GF-D8 (cell line): ENCODE results near the gene DUS1L.
A peak's percentile ranks its signal among the peaks of the same experiment; 100 is the strongest.

Experiments
- DNase-seq: peaks from one replicate; lab custom pipeline; 2025; lab: John Stamatoyannopoulos, UW

The DUS1L gene

DNA sequence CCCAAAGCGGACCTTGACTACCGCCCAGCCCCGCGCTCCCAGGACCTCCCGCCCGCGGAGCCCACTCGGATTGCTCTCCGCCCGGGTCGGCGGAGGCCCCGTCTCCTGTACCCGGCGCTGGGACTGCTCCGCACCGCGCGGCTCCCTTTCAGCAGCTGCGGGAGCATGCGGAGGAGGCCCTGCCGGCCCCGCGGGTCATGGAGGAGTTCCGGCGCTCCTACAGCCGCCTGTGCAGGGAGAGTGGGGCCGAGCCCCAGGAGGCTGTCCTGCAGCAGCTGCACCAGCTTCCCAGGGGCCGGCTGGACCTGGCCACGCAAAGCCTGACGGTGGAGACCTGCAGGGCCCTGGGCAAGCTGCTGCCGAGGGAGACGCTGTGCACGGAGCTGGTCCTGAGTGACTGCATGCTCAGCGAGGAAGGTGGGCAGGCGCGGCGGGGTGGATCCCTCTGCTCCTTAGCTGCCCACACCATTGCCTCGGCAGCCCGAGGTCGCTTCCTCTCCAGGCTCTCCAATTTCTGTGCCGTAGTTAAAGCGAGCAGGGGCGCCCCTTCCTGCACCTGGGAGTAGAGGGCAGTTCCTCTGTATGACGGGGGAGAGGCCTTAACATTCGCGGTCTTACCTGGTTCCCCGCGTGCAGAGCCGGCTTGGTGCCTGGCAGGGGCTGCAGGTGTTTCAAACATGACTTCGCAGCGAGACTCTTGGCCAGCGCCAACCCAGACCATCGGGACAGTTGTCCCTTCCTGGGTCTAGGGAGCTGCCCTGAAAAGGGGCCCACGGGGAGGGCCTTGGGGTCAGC, 42.0 kb downstream of the DUS1L start:
- DNase-seq: peak; percentile 2

DNA sequence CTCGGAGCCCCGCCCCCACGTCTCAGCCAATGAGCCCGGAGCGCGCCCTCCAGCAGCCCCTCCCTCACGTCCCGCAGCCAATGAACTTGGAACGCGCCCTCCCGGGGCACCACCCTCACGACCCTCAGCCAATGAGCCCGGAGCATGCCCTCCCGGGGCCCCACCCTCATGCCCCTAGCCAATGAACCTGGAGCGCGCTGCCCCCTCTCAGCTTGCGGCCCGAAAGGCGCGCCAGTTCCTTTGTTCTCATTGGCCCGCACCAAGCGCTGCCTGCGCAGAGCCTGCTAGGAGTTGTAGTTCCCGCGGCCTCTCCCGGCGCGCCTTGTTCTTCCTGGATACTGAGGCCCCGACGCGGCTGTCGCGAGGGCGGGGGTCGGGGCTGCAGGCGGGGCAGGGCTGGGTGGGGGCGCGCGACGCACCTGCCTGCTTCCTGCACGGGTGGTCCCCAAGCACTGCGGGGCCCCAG, 42.6 kb downstream of the DUS1L start, which contains the start of gene LRRC45:
TSS of gene LRRC45 (plus strand) at position 325 of the 466 bp plus-strand sequence. CDS start 339 bp downstream, outside the sequence.
- DNase-seq: peak; percentile 98

DNA sequence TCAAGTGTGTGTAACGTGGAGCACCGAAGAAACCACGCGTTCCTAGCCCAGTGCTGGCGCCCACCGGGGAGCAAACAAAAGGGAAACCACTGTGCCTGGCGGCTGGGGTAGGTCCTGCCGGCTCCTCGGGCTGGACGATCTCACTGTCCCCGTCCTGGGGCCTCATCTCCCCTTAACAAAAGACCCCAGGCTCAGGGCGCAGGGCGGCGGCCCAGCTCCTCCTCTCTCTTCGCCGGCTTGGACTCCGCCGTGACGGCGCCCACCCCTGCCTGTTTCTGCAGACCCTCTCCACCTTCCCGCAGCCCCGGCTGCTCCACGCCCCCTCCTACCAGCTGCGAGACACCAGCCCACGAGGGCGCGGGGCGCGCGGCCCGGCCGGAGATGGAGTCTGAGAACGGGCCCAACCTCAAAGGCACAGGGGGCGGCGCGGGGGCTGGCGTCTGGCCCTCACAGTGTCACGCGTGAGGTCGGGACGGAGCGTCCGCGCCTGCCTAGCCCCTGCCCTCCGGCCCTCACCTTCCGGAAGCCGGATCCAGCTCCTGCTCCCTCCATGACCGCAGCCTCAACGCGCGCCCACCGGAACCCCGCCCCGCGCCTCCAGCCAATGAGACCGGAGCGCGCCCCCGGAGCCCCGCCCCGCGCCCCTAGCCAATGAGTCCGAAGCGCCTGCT, 43.2 kb downstream of the DUS1L start, which contains the start of gene CENPX:
TSS of gene CENPX (minus strand) at position 569 of the 671 bp plus-strand sequence. CDS start at position 552, 17 bp downstream.
- DNase-seq: no peak

DNA sequence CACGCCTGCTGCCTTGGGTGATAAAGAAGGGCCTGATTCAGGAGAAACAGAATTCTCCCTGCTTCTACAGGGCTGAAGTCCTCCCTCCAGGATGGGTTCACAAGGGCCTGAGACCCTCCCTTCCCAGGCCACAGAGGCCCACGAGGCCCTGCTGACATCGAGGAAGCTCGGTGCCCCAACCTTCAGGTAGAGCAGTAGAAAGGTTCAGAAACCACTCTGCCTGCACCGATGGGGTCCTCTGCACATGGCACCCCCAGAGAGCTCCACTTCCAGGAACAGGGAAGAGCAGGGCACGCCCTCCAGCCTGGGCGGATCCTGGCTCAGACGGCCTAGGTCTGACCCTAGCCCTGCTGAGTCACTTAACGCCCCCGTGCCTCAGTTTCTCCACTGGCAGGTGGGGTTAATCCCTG, 43.7 kb downstream of the DUS1L start:
- no peak for DNase-seq

- peak; percentile 5 for DNase-seq
Measured at GRCh38 chr17:82021107-82021899, 44.3 kb downstream of the DUS1L start.

DNA sequence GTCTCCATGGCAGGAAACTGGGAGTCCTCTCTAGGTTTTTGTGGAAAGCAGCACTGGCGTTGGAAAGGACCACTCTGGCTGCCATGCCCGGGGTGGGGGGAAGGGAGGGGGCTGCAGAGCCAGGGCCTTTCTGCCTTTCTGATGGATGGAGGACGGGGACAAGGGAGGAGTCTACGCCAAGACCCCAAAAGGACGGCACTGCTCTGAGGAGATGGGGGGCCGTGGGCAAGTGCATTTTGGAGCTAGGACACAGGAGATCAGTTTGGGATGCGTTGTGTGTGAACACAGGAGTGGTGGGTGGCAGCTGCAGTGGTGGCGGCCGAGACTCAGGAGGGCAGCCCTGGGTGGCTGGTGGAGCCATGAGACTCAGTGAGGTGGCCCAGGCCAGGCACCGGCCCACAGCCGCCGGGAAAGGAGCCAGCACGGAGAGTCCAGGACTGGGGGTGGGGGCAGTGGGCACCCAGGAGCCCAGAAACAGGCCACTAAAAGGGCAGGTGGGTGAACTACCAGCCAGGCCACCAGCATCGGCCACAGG, 45.0 kb downstream of the DUS1L start:
- DNase-seq: no peak

- DNase-seq: no peak
Measured at GRCh38 chr17:82019690-82020571, 45.7 kb downstream of the DUS1L start.

- DNase-seq: no peak
Measured at GRCh38 chr17:82018989-82019689, 46.5 kb downstream of the DUS1L start.

DNA sequence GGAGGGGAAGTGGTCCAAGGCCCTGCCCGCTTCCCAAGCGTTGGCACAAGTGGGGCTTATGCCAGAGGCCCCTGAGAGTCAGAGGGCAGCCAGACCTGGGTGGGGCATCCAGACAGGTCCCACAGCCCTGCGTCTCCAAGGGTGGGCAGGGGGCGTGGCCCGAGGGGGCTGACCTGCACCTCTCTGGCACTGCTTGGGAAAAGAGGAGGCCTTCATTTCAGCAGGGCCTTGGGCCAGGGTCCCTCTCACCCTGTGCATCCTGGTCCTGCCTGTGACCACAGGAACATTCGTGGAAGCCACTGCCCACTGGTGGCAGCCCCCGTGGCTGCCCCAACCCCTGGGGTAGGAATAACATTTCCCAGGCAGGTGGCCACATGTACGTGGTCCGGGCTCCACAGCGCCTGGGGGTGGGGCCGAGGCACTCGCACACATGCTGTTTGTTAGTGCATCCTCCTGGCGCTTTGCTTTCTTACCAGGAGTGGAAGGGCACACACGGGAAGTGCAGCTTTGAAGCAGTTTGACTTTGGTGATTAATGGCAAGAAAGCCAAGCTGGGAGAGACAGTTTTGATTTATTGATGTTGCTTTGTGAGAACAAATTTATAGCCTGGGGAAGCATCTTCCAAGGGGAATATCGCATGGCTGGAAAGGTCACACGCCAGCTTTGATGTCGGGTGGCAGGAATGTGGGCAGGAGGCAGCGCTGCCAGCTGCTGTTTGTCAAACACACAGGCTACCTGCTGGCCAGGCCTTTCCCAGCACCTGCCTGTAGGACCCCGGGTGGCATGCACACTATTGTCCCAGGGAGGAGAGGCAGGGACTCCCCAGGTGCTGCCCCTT, 47.2 kb downstream of the DUS1L start:
- no peak for DNase-seq

DNA sequence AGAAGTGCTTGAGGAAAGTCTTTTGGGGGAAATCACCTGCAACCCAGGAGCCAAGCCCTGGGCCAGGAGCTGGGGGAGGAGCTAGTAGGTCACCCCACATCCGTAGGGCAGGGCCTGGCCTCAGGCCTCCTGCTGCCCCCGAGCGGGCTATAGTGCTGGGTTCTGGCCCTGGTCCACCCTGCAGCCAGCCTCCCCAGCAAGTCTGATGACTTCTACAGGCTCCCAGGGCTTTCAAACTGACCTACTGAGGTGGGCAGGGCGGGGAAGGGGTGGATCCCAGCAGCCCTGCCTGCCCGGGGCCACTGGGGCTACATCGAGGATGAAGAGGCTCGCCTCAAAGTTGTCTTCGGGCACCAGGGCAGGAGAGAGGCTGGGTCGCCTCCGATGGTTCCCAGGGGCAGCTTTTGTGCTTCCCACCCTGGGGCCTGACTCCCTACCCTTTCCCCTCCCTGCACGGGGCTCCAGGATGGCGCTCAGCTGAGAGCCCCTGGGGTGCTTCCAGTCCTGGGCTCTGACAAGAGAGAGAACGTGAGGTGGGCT, 47.9 kb downstream of the DUS1L start:
- no peak for DNase-seq

GRCh38 chr17:82016875-82017459, 48.6 kb downstream of the DUS1L start:
- DNase-seq: no peak

GRCh38 chr17:82016061-82016874, 49.3 kb downstream of the DUS1L start:
- no peak for DNase-seq

DNA sequence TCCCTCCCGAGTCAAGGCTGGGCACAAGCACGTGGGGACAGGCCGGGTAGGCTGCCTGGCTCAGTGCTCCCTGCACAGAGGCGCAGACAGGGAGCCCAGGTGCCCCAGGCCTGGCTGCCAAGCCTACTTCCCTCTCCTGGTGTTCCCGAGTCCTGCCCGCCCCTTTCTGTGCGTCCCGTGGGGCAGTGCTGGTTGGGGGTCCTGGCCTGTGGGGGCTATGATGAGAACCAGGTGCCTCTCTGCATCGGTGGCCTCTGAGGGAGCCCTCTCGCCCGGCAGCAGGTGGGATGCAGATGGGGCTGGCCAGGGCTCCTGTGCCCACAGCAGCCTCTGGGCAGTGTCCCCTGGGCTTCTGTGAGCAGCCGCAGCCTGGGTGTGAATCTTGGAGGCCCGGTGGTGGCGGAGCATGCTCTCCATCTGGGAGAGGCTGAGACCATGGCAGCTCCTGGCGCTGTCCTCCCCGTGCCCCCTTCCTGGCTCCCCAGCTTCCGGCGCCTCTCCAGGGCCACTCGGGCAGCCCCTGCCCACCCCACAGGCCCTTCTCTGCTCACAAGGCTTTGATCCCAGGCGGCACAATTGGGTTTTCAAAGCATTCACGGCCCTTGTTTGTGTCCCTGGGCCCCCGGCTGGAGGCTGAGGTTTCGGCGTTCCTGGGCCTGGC, 50.2 kb downstream of the DUS1L start:
- no peak for DNase-seq

- DNase-seq: no peak
Measured at GRCh38 chr17:82014971-82015310, 50.7 kb downstream of the DUS1L start.

GRCh38 chr17:82014432-82014831, 51.2 kb downstream of the DUS1L start:
- DNase-seq: no peak

DNA sequence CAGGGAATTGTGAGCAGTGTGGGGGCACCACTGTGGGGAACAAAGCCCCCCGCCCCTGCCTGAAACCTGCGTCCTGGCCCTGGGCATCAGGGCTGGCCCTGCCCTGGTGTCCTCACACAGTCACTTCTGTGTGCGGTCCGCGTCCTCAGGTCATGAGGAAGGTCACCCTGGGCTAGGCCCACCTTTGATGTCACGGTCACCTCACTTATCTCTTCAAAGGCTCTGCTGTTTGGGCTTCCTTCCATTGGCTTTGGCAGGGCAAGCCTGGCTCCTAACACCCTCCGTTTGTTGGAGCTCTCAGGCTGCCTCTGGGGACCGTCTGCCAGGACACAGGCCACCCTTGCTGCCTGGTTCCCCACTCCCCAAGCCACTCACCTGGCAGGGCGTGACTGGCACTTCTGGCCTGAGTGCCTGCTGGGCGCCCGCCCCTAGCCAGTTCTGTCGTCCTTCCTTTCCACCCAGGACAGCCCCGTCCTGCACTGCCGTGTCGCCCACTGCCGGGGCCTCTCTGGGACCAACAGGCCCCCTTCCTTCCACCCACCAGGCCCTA, 51.8 kb downstream of the DUS1L start:
- DNase-seq: no peak

DNA sequence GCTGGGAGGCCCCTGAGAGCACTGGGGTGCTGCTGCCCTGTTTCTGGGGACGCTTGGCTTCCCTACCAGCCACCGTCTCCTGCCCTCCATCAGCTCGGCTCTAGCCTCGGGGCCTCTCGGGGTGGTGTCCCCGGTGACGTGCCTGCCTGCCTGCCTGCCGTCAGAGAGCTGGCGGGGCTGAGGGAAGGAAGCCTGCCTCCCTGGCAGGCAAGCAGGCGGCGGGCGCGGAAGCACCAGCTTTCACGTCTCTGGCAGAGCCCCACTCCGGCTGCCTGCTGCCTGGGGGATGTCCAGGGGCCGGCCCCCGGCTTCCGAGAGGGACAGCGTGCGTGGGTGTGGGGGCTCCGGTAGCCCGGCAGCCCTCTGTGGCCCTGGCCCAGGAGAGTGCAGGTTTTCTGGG, 52.3 kb downstream of the DUS1L start:
- DNase-seq: no peak
